Mucosa of descending colon (tissue), 3 donors: Measurements from ENCODE around the gene TMEM154. TPM values are rescaled to one million over a fixed set of nuclear protein-coding genes. Genes with fewer than 3 reads are reported as not detected.
A peak's percentile ranks its signal among the peaks of the same experiment; 100 is the strongest.

ENCODE experiments used
- ATAC-seq: fragments of 200-7000 bp; cut with Tn5 transposase; one replicate; pipeline ENCODE4 v1.9.1; 2020; ENCODE audit warnings: mild to moderate bottlenecking, moderate library complexity
- DNase-seq, 3 donors: peaks; one replicate each; pipeline ENCODE4 v3.0.0-alpha.2; 2020
- H3K36me3 ChIP-seq: fragments of 200-600 bp; one replicate; pipeline ENCODE4 v1.8.0; 2021; ENCODE audit warnings: low read depth, mild to moderate bottlenecking
- H3K4me1 ChIP-seq: fragments of 200-600 bp; one replicate; pipeline ENCODE4 v1.8.0; 2021; ENCODE audit warnings: low read depth, mild to moderate bottlenecking
- H3K4me3 ChIP-seq: fragments of 200-600 bp; one replicate; pipeline ENCODE4 v1.8.0; 2021; ENCODE audit warnings: mild to moderate bottlenecking
- H3K9me3 ChIP-seq: fragments of 200-600 bp; one replicate; pipeline ENCODE4 v1.8.0; 2021; ENCODE audit warnings: mild to moderate bottlenecking
- intact Hi-C, 2 donors: fragments of 100-400 bp; cut with DNase I in 1 of 2; cut with micrococcal nuclease in 1 of 2; formaldehyde crosslinking; loops; one replicate each; pipeline versions ENCODE4 v1.11.0 to v1.11.1; 2022; cut with DNase I, micrococcal nuclease
- total RNA-seq, 3 donors: library from RNA; stranded (reverse); fragmentation: NEBNext Ultra II Directional in 2 of 3; extraction: Animal tissue kit (Norgen Biotek cat#: 25700) in 2 of 3; gene quantifications; one replicate each; pipeline versions ENCODE4 v1.2.1 to v1.2.4, GENCODE V29; 2021 to 2023
- TF ChIP-seq, protein P1 (sequence below): fragments of 200-600 bp; IDR thresholded peaks from one replicate; pipeline ENCODE4 v1.8.0; 2022; ENCODE audit warnings: antibody characterized with exemption, mild to moderate bottlenecking
- donor health status: DM: no; HTN: no; CAD: no; lungs with moderate emphysema.
- donor health status: DM: no; HTN: no; CAD: no.
- donor health status: DM: no; HTN: yes; CAD: no.

Gene TMEM154
- total RNA-seq, 3 donors from 2014 or later: 1.5 to 6.5 (median 1.8) TPM

DNA sequence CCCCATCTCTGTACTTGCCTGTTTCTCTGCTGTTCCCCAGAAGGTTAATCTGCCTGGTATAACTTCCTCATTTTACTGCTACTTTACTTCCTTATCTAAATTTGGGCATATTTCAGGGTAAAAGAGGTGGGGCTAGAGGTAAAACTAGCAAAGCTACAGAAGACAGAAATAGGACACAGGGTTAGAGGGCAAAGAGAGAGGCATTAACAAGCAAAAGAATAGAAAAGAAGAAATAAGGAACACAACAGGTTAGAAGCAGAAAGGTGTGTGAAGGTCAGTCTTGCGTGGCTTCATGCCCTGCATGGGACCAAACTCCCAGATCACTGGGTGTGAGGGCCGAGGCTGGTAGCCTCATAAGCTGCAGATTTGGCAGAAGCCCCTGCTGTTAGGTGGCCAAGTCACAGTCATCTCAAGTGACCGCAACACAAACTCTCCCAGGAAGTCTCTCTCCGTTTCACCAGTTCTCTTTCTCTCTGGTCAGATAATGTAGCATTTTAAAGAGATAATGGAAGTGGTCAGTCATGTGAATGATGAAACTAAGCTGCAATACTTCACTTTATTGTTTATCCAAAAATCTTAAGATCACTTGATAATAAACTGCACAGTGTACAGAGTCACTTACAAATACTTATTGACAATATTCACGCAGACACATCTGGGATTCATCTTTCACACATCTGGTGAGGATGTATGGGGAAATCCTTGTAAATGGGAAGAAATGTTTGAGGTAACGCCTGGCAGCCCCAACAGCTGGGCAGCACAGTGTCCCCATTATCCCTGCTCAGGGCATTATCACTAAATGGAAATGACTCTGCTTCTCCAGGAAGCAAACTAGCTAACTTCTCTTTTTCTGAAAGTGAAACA, 16.4 kb downstream of the TMEM154 start:
- intact Hi-C loops: no loop called here
- TF ChIP-seq, protein P1, sequence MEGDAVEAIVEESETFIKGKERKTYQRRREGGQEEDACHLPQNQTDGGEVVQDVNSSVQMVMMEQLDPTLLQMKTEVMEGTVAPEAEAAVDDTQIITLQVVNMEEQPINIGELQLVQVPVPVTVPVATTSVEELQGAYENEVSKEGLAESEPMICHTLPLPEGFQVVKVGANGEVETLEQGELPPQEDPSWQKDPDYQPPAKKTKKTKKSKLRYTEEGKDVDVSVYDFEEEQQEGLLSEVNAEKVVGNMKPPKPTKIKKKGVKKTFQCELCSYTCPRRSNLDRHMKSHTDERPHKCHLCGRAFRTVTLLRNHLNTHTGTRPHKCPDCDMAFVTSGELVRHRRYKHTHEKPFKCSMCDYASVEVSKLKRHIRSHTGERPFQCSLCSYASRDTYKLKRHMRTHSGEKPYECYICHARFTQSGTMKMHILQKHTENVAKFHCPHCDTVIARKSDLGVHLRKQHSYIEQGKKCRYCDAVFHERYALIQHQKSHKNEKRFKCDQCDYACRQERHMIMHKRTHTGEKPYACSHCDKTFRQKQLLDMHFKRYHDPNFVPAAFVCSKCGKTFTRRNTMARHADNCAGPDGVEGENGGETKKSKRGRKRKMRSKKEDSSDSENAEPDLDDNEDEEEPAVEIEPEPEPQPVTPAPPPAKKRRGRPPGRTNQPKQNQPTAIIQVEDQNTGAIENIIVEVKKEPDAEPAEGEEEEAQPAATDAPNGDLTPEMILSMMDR: no peak
- Histone ChIP-seq H3K9me3 (peaks cover 3% of the 10 kb centered on the region), H3K36me3 (no peaks in the 10 kb centered on the region), H3K4me3 (no peak overlapping the region), H3K4me1 (no peaks in the 10 kb centered on the region)
- ATAC-seq: peak; percentile 75
- no peak for DNase-seq

- intact Hi-C loops: no loop called here
Observed at GRCh38 chr4:152661649-152662048, 18.1 kb downstream of the TMEM154 start.

DNA sequence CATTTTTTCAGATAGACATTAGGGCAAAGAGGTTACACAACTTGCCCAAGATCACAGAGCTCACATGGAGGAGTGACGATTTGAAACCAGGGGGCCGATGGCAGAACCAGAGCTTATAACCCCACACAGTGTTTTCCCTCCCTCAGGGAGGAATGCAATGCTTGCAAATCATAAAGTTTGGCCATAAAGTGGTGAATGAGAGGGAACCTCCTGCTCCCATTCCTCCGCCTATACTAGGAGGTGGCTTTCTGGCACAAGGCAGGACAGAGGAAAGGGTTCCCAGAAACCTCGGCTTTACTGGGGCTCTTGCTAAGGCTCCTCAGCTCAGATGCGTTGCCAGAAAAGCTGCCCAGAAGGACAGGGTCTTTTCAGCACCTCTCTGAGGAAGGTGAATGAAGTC, 19.3 kb downstream of the TMEM154 start:
- peaks cover 3% of the 10 kb centered on the region for H3K4me1 ChIP-seq
- no peak overlapping the region for H3K4me3 ChIP-seq
- ATAC-seq: peak; percentile 54
- no peak for DNase-seq
- intact Hi-C loops: no loop called here
- no peaks in the 10 kb centered on the region for H3K36me3 ChIP-seq
- TF ChIP-seq, protein P1: no peak
- peaks cover 19% of the 10 kb centered on the region for H3K9me3 ChIP-seq

More at GRCh38 chr4:152661649-152662048, 18.1 kb downstream of the TMEM154 start:
- no peak for ATAC-seq
- no peaks in the 10 kb centered on the region for H3K4me1 ChIP-seq
- no peak overlapping the region for H3K4me3 ChIP-seq
- TF ChIP-seq, protein P1: no peak
- H3K9me3 ChIP-seq: peaks cover 19% of the 10 kb centered on the region
- DNase-seq: no peak
- H3K36me3 ChIP-seq: no peaks in the 10 kb centered on the region

DNA sequence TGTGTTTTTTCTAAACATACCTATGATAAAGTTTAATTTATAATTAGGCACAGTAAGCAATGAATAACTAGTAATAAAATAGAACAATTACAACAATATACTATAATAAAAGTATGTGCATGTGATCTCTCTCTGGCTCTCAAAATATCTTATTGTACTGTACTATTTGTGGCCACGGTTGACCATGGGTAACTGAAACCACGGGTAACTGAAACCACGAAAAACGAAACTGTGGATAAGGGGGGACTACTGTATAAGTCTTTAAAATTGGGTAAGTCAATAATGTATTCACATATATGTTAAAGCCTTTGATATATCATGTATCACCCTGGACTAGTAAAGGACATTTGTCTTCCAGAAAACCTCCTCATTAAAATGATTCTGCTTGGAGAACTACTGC, 20.0 kb downstream of the TMEM154 start:
- no peaks in the 10 kb centered on the region for H3K36me3 ChIP-seq
- H3K4me1 ChIP-seq: peaks cover 8% of the 10 kb centered on the region
- DNase-seq (no peak), ATAC-seq (no peak)
- intact Hi-C loops: no loop called here
- no peak overlapping the region for H3K4me3 ChIP-seq
- H3K9me3 ChIP-seq: peaks cover 19% of the 10 kb centered on the region
- TF ChIP-seq, protein P1: no peak

- TF ChIP-seq, protein P1: no peak
- DNase-seq (no peak), ATAC-seq (no peak)
- no peaks in the 10 kb centered on the region for H3K36me3 ChIP-seq
- no peak overlapping the region for H3K4me3 ChIP-seq
- peaks cover 19% of the 10 kb centered on the region for H3K9me3 ChIP-seq
- H3K4me1 ChIP-seq: peaks cover 8% of the 10 kb centered on the region
- intact Hi-C loops: no loop called here
Observed at GRCh38 chr4:152657657-152658056, 22.1 kb downstream of the TMEM154 start.
